ENCODE data around the gene ANKIB1.

DNA sequence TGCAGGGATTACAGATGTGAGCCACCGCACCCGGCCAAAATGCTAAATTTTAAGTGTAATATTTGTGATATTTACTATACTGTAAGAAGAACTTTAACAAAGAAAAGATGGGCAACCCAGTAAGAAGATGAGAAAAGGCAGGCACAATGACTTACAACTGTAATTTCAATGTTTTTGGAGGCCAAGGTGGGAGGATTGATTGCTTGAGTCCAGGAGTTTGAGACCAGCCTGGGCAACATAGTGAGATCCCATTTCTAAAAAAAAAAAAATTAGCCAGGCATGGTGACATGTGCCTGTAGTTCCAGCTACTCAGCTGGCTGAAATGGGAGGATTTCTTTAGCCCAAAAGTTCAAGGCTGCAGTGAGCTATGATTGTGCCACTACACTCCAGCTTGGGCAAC is 189.8 kb downstream of the ANKIB1 start:
- TF ChIP-seq ZNF584 (CRISPR knock-in tag; IDR thresholded peaks at IDR 0.05; ENCODE audit: low read depth) (no peak), ZNF282 (CRISPR knock-in tag; IDR thresholded peaks at IDR 0.05) (no peak), ZFP36 (IDR thresholded peaks at IDR 0.05; ENCODE audit: low read depth, low read length, partially characterized antibody) (no peak), CBFB (CRISPR knock-in tag; IDR thresholded peaks at IDR 0.05) (no peak), ZBED1 (IDR thresholded peaks at IDR 0.05) (no peak), SMARCE1 (IDR thresholded peaks at IDR 0.05) (no peak), SMAD2 (IDR thresholded peaks at IDR 0.05; ENCODE audit: low read depth, low read length) (no peak)
- TF ChIP-seq, protein P1, sequence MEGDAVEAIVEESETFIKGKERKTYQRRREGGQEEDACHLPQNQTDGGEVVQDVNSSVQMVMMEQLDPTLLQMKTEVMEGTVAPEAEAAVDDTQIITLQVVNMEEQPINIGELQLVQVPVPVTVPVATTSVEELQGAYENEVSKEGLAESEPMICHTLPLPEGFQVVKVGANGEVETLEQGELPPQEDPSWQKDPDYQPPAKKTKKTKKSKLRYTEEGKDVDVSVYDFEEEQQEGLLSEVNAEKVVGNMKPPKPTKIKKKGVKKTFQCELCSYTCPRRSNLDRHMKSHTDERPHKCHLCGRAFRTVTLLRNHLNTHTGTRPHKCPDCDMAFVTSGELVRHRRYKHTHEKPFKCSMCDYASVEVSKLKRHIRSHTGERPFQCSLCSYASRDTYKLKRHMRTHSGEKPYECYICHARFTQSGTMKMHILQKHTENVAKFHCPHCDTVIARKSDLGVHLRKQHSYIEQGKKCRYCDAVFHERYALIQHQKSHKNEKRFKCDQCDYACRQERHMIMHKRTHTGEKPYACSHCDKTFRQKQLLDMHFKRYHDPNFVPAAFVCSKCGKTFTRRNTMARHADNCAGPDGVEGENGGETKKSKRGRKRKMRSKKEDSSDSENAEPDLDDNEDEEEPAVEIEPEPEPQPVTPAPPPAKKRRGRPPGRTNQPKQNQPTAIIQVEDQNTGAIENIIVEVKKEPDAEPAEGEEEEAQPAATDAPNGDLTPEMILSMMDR (IDR thresholded peaks at IDR 0.05 in 2 of 3, conservative IDR thresholded peaks at IDR 0.05 in 1 of 3; ENCODE audit: insufficient read depth in 2 of 3, low read depth in 1 of 3, low read length in 3 of 3) = no peak
- TF ChIP-seq, protein P2, sequence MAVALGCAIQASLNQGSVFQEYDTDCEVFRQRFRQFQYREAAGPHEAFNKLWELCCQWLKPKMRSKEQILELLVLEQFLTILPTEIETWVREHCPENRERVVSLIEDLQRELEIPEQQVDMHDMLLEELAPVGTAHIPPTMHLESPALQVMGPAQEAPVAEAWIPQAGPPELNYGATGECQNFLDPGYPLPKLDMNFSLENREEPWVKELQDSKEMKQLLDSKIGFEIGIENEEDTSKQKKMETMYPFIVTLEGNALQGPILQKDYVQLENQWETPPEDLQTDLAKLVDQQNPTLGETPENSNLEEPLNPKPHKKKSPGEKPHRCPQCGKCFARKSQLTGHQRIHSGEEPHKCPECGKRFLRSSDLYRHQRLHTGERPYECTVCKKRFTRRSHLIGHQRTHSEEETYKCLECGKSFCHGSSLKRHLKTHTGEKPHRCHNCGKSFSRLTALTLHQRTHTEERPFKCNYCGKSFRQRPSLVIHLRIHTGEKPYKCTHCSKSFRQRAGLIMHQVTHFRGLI (CRISPR knock-in tag; IDR thresholded peaks at IDR 0.05) = no peak
- TF ChIP-seq, protein P3, sequence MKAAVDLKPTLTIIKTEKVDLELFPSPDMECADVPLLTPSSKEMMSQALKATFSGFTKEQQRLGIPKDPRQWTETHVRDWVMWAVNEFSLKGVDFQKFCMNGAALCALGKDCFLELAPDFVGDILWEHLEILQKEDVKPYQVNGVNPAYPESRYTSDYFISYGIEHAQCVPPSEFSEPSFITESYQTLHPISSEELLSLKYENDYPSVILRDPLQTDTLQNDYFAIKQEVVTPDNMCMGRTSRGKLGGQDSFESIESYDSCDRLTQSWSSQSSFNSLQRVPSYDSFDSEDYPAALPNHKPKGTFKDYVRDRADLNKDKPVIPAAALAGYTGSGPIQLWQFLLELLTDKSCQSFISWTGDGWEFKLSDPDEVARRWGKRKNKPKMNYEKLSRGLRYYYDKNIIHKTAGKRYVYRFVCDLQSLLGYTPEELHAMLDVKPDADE (conservative IDR thresholded peaks at IDR 0.05; ENCODE audit: control insufficient read depth, low read depth, low read length) = no peak
- TF ChIP-seq, protein P4, sequence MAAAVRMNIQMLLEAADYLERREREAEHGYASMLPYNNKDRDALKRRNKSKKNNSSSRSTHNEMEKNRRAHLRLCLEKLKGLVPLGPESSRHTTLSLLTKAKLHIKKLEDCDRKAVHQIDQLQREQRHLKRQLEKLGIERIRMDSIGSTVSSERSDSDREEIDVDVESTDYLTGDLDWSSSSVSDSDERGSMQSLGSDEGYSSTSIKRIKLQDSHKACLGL (CRISPR knock-in tag; IDR thresholded peaks at IDR 0.05; ENCODE audit: borderline replicate concordance, poor library complexity, severe bottlenecking) = no peak
- TF ChIP-seq, protein P5, sequence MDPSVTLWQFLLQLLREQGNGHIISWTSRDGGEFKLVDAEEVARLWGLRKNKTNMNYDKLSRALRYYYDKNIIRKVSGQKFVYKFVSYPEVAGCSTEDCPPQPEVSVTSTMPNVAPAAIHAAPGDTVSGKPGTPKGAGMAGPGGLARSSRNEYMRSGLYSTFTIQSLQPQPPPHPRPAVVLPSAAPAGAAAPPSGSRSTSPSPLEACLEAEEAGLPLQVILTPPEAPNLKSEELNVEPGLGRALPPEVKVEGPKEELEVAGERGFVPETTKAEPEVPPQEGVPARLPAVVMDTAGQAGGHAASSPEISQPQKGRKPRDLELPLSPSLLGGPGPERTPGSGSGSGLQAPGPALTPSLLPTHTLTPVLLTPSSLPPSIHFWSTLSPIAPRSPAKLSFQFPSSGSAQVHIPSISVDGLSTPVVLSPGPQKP (CRISPR knock-in tag; IDR thresholded peaks at IDR 0.05) = no peak

Measured in K562 (cell line).